DOHH2 (cell line): ENCODE data around the gene H6PD.

Experiments
- EZH2phosphoT487 ChIP-seq: fragments of 200-600 bp; sonication (generic); IDR thresholded peaks from 2 replicates; pipeline ENCODE4 v1.6.1; 2017; ENCODE audit warnings: borderline replicate concordance, mild to moderate bottlenecking, antibody characterized with exemption, low read length, moderate library complexity, mixed read lengths
- TF ChIP-seq, protein P1 (sequence below): fragments of 200-600 bp; sonication (generic); IDR thresholded peaks from one replicate; pipeline ENCODE4 v1.5.1; 2014; ENCODE audit warnings: antibody characterized with exemption, mild to moderate bottlenecking, low read depth, low read length; ENCODE audit not compliant: poor library complexity, severe bottlenecking

DNA sequence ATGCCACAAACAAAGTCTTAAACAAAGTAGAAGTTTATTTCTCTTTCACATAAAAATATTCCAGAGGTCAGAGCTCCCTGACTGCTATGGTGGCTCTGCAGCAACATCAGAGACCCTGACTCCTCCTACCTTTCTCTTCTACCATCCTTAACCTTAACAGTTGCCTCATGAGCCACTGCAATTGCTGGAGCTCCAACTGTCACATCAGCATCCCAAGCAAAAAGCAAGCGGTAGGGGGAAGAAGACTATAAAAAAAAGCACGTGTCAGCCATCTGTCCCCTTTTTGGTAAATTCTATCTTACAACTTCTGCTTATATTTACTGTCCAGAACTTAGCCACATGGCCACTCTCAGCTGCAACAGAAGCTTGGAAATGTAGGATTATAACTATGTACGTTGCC is 21.8 kb upstream of the H6PD start:
- TF ChIP-seq, protein P1, sequence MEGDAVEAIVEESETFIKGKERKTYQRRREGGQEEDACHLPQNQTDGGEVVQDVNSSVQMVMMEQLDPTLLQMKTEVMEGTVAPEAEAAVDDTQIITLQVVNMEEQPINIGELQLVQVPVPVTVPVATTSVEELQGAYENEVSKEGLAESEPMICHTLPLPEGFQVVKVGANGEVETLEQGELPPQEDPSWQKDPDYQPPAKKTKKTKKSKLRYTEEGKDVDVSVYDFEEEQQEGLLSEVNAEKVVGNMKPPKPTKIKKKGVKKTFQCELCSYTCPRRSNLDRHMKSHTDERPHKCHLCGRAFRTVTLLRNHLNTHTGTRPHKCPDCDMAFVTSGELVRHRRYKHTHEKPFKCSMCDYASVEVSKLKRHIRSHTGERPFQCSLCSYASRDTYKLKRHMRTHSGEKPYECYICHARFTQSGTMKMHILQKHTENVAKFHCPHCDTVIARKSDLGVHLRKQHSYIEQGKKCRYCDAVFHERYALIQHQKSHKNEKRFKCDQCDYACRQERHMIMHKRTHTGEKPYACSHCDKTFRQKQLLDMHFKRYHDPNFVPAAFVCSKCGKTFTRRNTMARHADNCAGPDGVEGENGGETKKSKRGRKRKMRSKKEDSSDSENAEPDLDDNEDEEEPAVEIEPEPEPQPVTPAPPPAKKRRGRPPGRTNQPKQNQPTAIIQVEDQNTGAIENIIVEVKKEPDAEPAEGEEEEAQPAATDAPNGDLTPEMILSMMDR, result no peak
- TF ChIP-seq EZH2phosphoT487, result no peak
